ENCODE data around the gene MED16. TPM values are rescaled to one million over a fixed set of nuclear protein-coding genes. Genes with fewer than 3 reads are reported as not detected.

The MED16 gene
- total RNA-seq, 1 experiment from 2014 or later: 10.8 TPM

DNA sequence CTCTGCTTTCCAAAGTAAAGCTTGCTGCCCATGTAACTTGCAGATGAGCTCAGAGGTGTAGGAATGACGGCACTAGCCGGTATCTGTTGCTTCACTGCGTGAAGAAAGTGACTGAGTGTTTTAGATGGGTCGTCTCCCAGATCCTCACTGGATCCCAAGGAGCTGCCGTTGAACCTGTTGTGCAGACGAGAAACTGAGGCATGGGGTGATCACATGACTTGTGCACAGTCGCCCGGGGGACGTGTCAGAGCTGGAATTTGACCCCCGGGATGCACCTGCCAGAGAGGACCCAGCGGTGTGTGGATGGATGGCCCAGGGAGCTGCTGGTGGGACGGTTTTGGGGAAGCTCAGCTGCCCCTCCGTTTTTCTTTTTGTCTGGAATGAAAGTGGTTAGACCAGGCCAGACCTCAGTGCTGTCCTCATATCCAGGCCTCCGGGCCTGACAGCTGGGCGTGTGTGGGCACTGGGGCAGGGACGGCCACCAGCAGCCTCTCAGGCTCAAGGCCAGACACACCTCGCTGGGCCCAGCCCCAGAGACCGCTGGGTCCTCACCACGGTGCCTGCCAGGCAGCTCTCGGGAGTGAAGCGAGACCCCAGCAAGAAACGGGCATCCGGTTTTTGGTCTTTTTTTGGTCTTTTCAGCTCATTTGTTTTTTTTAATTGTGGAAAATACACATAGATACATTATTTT lies 45.4 kb upstream of the MED16 start:
- Histone ChIP-seq H3K27me3 (ENCODE audit: low read length) (no peaks in the 10 kb centered on the region), H3K4me1 (ENCODE audit: low read length) (no peaks in the 10 kb centered on the region), H3K27ac (ENCODE audit: low read length) (no peak overlapping the region), H3K79me2 (ENCODE audit: low read length) (no peaks in the 10 kb centered on the region), H2AFZ (ENCODE audit: low read length) (no peak overlapping the region), H3K9me2 (replicated peaks; ENCODE audit: insufficient read depth, low read length) (no peaks in the 10 kb centered on the region), H3K4me2 (ENCODE audit: low read depth, low read length, poor library complexity, severe bottlenecking) (no peak overlapping the region), H3K4me3 (ENCODE audit: low read length) (no peak overlapping the region), H3K9me3 (ENCODE audit: low read length) (no peaks in the 10 kb centered on the region), H3K36me3 (ENCODE audit: insufficient read depth, low read length) (no peaks in the 10 kb centered on the region), H4K20me1 (ENCODE audit: insufficient read depth, low read depth, low read length) (0 out of 2 replicates have a peak, but pooled peaks cover 6% of the 10 kb centered on the region), H3K9ac (ENCODE audit: low read length) (no peak overlapping the region)
- no peak for DNase-seq

DNA sequence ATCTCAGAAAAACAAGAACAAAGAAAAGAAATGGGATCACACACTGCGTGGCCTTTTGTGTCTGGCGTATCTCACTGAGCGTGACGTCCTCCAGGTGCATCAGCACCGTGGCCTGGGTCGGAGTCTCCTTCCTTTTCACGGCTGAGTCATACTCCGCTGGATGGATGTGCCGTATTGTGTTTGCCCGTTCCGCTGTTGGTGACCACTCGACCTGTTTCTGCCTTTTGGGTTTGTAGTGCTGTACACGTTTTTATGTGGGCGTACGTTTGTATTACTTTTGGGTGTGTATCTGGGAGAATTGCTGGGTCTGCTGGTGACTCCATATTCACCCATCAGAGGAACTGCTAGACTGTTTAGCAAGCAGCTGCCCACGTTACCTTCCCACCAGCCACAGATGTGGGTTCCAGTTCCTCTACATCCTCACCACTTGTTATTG lies 44.3 kb upstream of the MED16 start:
- Histone ChIP-seq H3K4me1 (ENCODE audit: low read length) (no peaks in the 10 kb centered on the region), H3K9me3 (ENCODE audit: low read length) (no peaks in the 10 kb centered on the region), H3K36me3 (ENCODE audit: insufficient read depth, low read length) (no peaks in the 10 kb centered on the region), H4K20me1 (ENCODE audit: insufficient read depth, low read depth, low read length) (0 out of 2 replicates have a peak, but pooled peaks cover 6% of the 10 kb centered on the region), H3K79me2 (ENCODE audit: low read length) (no peaks in the 10 kb centered on the region), H2AFZ (ENCODE audit: low read length) (no peak overlapping the region), H3K9ac (ENCODE audit: low read length) (no peak overlapping the region), H3K4me3 (ENCODE audit: low read length) (no peak overlapping the region), H3K9me2 (replicated peaks; ENCODE audit: insufficient read depth, low read length) (no peaks in the 10 kb centered on the region), H3K27me3 (ENCODE audit: low read length) (no peaks in the 10 kb centered on the region), H3K4me2 (ENCODE audit: low read depth, low read length, poor library complexity, severe bottlenecking) (no peak overlapping the region), H3K27ac (ENCODE audit: low read length) (no peak overlapping the region)
- no peak for DNase-seq

DNA sequence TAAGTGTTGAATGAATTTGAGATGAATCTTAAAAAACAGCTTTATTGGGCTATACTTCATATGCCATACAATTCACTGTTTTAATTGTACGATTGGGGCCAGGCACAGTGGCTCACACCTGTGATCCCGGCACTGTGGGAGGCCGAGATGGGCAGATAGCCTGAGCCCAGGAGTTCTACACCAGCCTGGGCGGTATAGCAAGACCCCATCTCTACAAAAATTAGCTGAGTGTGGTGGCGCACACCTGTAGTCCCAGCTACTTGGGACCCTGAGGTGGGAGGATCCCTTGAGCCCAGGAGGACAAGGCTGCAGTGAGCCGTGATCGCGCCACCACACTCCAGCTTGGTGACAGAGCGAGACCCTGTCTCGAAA lies 43.2 kb upstream of the MED16 start:
- DNase-seq: no peak
- Histone ChIP-seq H3K36me3 (ENCODE audit: insufficient read depth, low read length) (no peaks in the 10 kb centered on the region), H3K4me3 (ENCODE audit: low read length) (no peak overlapping the region), H3K9me2 (replicated peaks; ENCODE audit: insufficient read depth, low read length) (no peaks in the 10 kb centered on the region), H3K4me1 (ENCODE audit: low read length) (no peaks in the 10 kb centered on the region), H3K9me3 (ENCODE audit: low read length) (no peaks in the 10 kb centered on the region), H2AFZ (ENCODE audit: low read length) (no peak overlapping the region), H3K27me3 (ENCODE audit: low read length) (no peaks in the 10 kb centered on the region), H3K4me2 (ENCODE audit: low read depth, low read length, poor library complexity, severe bottlenecking) (no peak overlapping the region), H3K79me2 (ENCODE audit: low read length) (no peaks in the 10 kb centered on the region), H3K27ac (ENCODE audit: low read length) (no peak overlapping the region), H4K20me1 (ENCODE audit: insufficient read depth, low read depth, low read length) (no peaks in the 10 kb centered on the region), H3K9ac (ENCODE audit: low read length) (no peak overlapping the region)

DNA sequence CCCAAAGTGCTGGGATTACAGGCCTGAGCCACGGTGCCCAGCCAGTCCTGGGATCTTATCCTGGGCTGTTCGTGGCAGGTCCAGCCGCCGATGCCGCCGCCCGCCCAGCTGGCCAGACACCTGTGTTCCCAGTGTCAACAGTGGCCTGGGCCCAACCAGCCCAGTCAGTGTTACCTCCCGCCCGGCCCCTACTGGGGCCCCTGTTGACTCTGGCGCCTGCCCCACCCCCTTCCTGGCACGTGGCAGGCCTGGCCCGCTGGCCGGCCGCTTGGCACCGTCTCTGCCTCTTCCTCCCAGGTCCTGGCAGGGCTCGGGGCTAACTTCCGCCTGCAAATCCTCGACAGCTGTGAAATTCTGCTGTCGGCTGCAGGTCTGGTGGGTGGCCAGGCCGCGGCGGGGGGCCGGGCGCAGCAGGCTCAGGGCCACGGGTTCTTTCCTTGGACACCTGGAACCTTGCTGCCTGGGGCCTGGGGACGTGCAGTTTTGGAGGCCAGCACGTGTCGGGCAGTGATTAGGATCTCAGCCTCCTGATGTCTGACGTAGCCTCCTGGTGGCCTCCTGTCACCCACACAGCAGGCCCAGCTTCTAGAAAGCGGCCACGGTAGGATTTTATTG lies 42.0 kb upstream of the MED16 start:
- no peaks in the 10 kb centered on the region for H4K20me1 ChIP-seq (ENCODE audit: insufficient read depth, low read depth, low read length)
- no peak overlapping the region for H3K9ac ChIP-seq (ENCODE audit: low read length)
- no peak overlapping the region for H3K27ac ChIP-seq (ENCODE audit: low read length)

DNA sequence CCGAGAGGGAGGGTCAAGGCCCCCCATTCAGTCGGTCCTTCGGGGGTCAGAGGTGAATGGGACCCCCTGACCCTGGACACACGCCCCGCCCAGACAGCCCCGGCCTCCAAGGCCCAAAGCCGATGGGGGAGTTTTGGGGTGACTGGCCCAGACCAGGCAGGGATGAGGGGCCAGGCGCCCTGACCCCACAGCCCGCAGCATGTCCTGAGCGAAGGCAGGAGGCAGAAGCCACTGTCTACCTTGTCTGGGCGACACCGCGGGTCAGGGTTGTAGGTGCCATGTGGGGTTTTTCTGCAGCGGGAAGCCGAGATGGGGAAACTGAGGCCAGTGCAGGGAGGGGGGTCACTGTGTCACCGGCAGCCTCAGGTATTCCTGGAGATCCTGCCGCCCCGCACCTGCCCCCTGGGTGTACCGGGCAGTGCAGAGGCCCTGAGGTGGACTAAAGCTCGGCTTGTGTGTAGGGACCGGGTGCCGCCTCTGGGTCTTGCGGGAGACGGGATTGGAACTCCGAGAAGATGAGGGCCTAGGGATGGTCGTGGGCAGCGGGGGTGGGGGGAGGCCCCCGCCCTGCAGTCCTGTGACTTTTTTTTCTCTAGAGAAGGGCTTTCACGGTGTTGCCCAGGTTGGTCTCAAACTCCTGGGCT lies 41.3 kb upstream of the MED16 start:
- H3K9ac ChIP-seq (ENCODE audit: low read length): no peak overlapping the region
- no peaks in the 10 kb centered on the region for H3K9me3 ChIP-seq (ENCODE audit: low read length)
- H3K9me2 ChIP-seq (replicated peaks; ENCODE audit: insufficient read depth, low read length): no peaks in the 10 kb centered on the region
- no peaks in the 10 kb centered on the region for H3K27me3 ChIP-seq (ENCODE audit: low read length)
- H3K27ac ChIP-seq (ENCODE audit: low read length): no peak overlapping the region
- H3K79me2 ChIP-seq (ENCODE audit: low read length): no peaks in the 10 kb centered on the region
- no peaks in the 10 kb centered on the region for H4K20me1 ChIP-seq (ENCODE audit: insufficient read depth, low read depth, low read length)
- no peak overlapping the region for H2AFZ ChIP-seq (ENCODE audit: low read length)
- no peak overlapping the region for H3K4me3 ChIP-seq (ENCODE audit: low read length)
- no peaks in the 10 kb centered on the region for H3K36me3 ChIP-seq (ENCODE audit: insufficient read depth, low read length)
- no peak for DNase-seq
- H3K4me1 ChIP-seq (ENCODE audit: low read length): no peaks in the 10 kb centered on the region
- no peak overlapping the region for H3K4me2 ChIP-seq (ENCODE audit: low read depth, low read length, poor library complexity, severe bottlenecking)

More for the DNA sequence above, 42.0 kb upstream of the MED16 start:
- Histone ChIP-seq H3K4me2 (ENCODE audit: low read depth, low read length, poor library complexity, severe bottlenecking) (no peak overlapping the region), H3K9me3 (ENCODE audit: low read length) (no peaks in the 10 kb centered on the region), H3K36me3 (ENCODE audit: insufficient read depth, low read length) (no peaks in the 10 kb centered on the region), H3K27me3 (ENCODE audit: low read length) (no peaks in the 10 kb centered on the region), H3K79me2 (ENCODE audit: low read length) (no peaks in the 10 kb centered on the region), H3K4me3 (ENCODE audit: low read length) (no peak overlapping the region), H2AFZ (ENCODE audit: low read length) (no peak overlapping the region), H3K9me2 (replicated peaks; ENCODE audit: insufficient read depth, low read length) (no peaks in the 10 kb centered on the region), H3K4me1 (ENCODE audit: low read length) (no peaks in the 10 kb centered on the region)
- DNase-seq: no peak

DNA sequence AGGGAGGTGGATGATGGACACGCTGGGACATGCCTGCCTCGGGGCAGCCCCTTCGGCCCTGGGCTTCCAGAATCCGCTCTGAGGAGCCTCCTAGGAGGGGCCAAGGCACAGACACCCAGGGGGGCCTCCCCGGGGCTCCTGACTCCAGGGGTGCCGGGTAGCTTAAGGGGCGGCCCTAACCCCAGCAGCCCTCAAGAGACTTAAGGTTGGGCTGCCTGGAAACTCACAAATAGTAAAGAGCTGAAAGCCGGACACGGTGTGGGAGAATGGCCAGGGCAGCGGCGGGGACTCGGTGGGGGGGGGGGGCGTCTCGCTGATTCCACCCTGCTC lies 40.5 kb upstream of the MED16 start:
- peaks cover 5% of the 10 kb centered on the region; the same call in 1 of the 2 replicates for H4K20me1 ChIP-seq (ENCODE audit: insufficient read depth, low read depth, low read length)
- no peaks in the 10 kb centered on the region for H3K9me2 ChIP-seq (replicated peaks; ENCODE audit: insufficient read depth, low read length)
- no peaks in the 10 kb centered on the region for H3K9me3 ChIP-seq (ENCODE audit: low read length)
- H3K27ac ChIP-seq (ENCODE audit: low read length): no peak overlapping the region
- H3K79me2 ChIP-seq (ENCODE audit: low read length): no peaks in the 10 kb centered on the region
- no peak overlapping the region for H3K9ac ChIP-seq (ENCODE audit: low read length)
- no peaks in the 10 kb centered on the region for H3K36me3 ChIP-seq (ENCODE audit: insufficient read depth, low read length)
- no peak overlapping the region for H3K4me2 ChIP-seq (ENCODE audit: low read depth, low read length, poor library complexity, severe bottlenecking)
- no peak overlapping the region for H2AFZ ChIP-seq (ENCODE audit: low read length)
- no peaks in the 10 kb centered on the region for H3K27me3 ChIP-seq (ENCODE audit: low read length)
- no peaks in the 10 kb centered on the region for H3K4me1 ChIP-seq (ENCODE audit: low read length)
- no peak for DNase-seq
- no peak overlapping the region for H3K4me3 ChIP-seq (ENCODE audit: low read length)

DNA sequence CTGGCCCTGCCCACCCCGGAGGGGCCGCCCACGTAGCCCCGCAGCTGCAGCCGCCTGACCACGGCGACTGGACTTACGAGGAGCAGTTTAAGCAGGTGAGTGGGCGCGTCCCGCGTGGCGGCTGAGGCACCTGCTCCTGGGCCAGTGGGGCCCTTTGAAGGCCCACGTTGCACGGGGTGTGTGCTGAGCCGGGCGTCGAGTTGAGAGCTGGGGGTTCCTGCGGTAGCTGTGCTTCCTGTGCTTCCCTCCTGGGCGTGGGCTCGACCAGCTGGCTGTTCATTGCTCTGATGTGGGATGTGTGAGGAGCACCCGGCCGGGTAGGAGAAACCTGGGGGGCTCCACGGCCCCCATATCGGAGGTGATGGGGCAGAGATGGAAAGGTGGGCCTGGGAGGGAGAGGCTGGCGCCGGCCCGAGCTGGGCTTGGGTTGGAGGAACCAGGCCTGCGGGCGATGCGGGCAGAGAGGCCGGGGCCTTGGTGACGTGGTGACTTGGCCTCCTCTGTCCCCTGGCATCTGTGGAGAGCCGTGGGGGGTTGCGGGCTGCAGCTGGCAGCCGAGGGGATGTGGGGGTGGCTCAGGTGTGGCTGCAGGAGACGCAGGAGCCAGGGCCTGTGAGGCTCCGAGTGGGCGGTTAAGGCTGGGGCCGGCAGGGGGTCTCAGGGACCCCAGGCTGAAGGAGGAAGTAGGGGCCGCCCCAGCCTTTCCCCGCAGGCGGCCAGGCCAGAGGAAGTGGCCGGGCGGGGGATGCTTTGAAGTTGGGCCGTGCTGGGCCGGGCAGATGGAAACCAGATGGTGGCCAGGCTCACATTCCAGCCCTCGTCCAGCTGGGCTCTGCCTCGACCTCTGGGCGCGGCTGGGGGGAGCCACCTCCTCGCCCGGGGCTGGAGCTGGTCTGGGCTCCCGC lies 39.9 kb upstream of the MED16 start:
- no peak overlapping the region for H2AFZ ChIP-seq (ENCODE audit: low read length)
- no peaks in the 10 kb centered on the region for H3K79me2 ChIP-seq (ENCODE audit: low read length)
- peaks cover 5% of the 10 kb centered on the region; the same call in 1 of the 2 replicates for H4K20me1 ChIP-seq (ENCODE audit: insufficient read depth, low read depth, low read length)

More for the DNA sequence above, 39.9 kb upstream of the MED16 start:
- H3K27ac ChIP-seq (ENCODE audit: low read length): no peak overlapping the region
- H3K9ac ChIP-seq (ENCODE audit: low read length): no peak overlapping the region
- no peak for DNase-seq
- no peaks in the 10 kb centered on the region for H3K4me1 ChIP-seq (ENCODE audit: low read length)
- H3K4me3 ChIP-seq (ENCODE audit: low read length): no peak overlapping the region
- no peaks in the 10 kb centered on the region for H3K9me2 ChIP-seq (replicated peaks; ENCODE audit: insufficient read depth, low read length)
- H3K27me3 ChIP-seq (ENCODE audit: low read length): no peaks in the 10 kb centered on the region
- H3K9me3 ChIP-seq (ENCODE audit: low read length): no peaks in the 10 kb centered on the region
- H3K4me2 ChIP-seq (ENCODE audit: low read depth, low read length, poor library complexity, severe bottlenecking): no peak overlapping the region
- H3K36me3 ChIP-seq (ENCODE audit: insufficient read depth, low read length): no peaks in the 10 kb centered on the region

Measured in Karpas-422 (cell line).